C4-2B (cell line): Measurements from ENCODE around the gene REEP3.

Experiments used
- H3K27ac ChIP-seq: fragments of 450-650 bp; 2 replicates; pipeline ENCODE4 v1.5.1; 2017
- CTCF ChIP-seq: fragments of 450-650 bp; conservative IDR thresholded peaks from 2 replicates; pipeline ENCODE4 v1.5.1; 2017; ENCODE audit warnings: mild to moderate bottlenecking
- ZFX ChIP-seq: fragments of 450-650 bp; IDR thresholded peaks from 2 replicates; pipeline ENCODE4 v1.6.1; 2017

REEP3 gene

GRCh38 chr10:63630931-63631680, 109.9 kb downstream of the REEP3 start:
- TF ChIP-seq CTCF, result no peak
- TF ChIP-seq ZFX, result no peak
- H3K27ac ChIP-seq, result peak overlapping the region; percentile 95

- TF ChIP-seq ZFX, result no peak
- TF ChIP-seq CTCF, result no peak
- H3K27ac ChIP-seq, result no peak overlapping the region
Observed at GRCh38 chr10:63631991-63632390, 110.8 kb downstream of the REEP3 start.

GRCh38 chr10:63633677-63634487, 112.7 kb downstream of the REEP3 start:
- peak; percentile 75 for TF ChIP-seq CTCF
- no peak for TF ChIP-seq ZFX

GRCh38 chr10:63634488-63635065, 113.4 kb downstream of the REEP3 start:
- TF ChIP-seq CTCF (no peak), ZFX (no peak)
- H3K27ac ChIP-seq, result peak overlapping the region; percentile 53; the same call in 1 of the 2 replicates

More at GRCh38 chr10:63633677-63634487, 112.7 kb downstream of the REEP3 start:
- H3K27ac ChIP-seq, result peak overlapping the region; percentile 53; the same call in 1 of the 2 replicates

- TF ChIP-seq ZFX (no peak), CTCF (no peak)
- no peak overlapping the region for H3K27ac ChIP-seq
Observed at GRCh38 chr10:63636812-63637211, 115.6 kb downstream of the REEP3 start.

GRCh38 chr10:63637901-63638327, 116.7 kb downstream of the REEP3 start:
- TF ChIP-seq CTCF (no peak), ZFX (no peak)
- no peak overlapping the region for H3K27ac ChIP-seq

- no peak for TF ChIP-seq ZFX
- no peak for TF ChIP-seq CTCF
- no peak overlapping the region for H3K27ac ChIP-seq
Observed at GRCh38 chr10:63641366-63641765, 120.2 kb downstream of the REEP3 start.
